ENCODE data around the gene ALAS2. TPM values are rescaled to one million over a fixed set of nuclear protein-coding genes. Genes with fewer than 3 reads are reported as not detected.

ALAS2 gene
- total and polyA plus RNA-seq, 2 of the 8 experiments (the other 6 are each of a cell fraction or from before 2014, with no cell fraction given): 0.27 to 0.32 TPM

GRCh38 chrX:54995621-54996020, 35.2 kb downstream of the ALAS2 start:
- H4K91ac ChIP-seq (replicated peaks; ENCODE audit: insufficient read length, low read length): no peak overlapping the region
- no peaks in the 10 kb centered on the region for H4K20me1 ChIP-seq (replicated peaks in 1 of 2; ENCODE audit: control insufficient read depth in 1 of 2, insufficient read depth in 2 of 2, low read length in 2 of 2)
- no peaks in the 10 kb centered on the region for H3K27me3 ChIP-seq (replicated peaks in 1 of 4; ENCODE audit: control insufficient read depth in 3 of 4, extremely low read depth in 1 of 4, insufficient read depth in 3 of 4, low read length in 3 of 4)
- H3K56ac ChIP-seq (replicated peaks; ENCODE audit: insufficient read length, low read depth, low read length): no peak overlapping the region
- H4K5ac ChIP-seq (ENCODE audit: insufficient read length, low read depth, low read length): no peak overlapping the region
- no peak overlapping the region for H3K18ac ChIP-seq (ENCODE audit: extremely low read depth, low read length)
- no peak overlapping the region for H2BK120ac ChIP-seq (replicated peaks; ENCODE audit: low read depth, low read length)
- no peak overlapping the region for H3K4ac ChIP-seq (replicated peaks; ENCODE audit: insufficient read length, low read depth, low read length)
- H2BK5ac ChIP-seq (ENCODE audit: low read depth, low read length): no peak overlapping the region
- no peak overlapping the region for H2BK20ac ChIP-seq (ENCODE audit: low read length)
- no peaks in the 10 kb centered on the region for H3K9me3 ChIP-seq (ENCODE audit: insufficient read depth in 2 of 2, low read depth in 1 of 2, low read length in 1 of 2)
- H3K9ac ChIP-seq (replicated peaks in 1 of 4; ENCODE audit: extremely low read depth in 1 of 4, low read depth in 3 of 4, low read length in 3 of 4): no peak overlapping the region
- no peaks in the 10 kb centered on the region for H3K36me3 ChIP-seq (ENCODE audit: control insufficient read depth in 2 of 4, insufficient read depth in 4 of 4, low read length in 3 of 4)
- no peak overlapping the region for H3K4me2 ChIP-seq (ENCODE audit: insufficient read depth in 1 of 2, low read depth in 2 of 2, low read length in 2 of 2)
- FAIRE-seq (no peak), DNase-seq (ENCODE audit: low read depth in 1 of 2, low spot score in 2 of 2) (no peak)
- H3K14ac ChIP-seq (ENCODE audit: insufficient read length): no peak overlapping the region
- no peak overlapping the region for H2AK5ac ChIP-seq (ENCODE audit: low read depth, low read length)
- no peak overlapping the region for H2BK15ac ChIP-seq (ENCODE audit: low read length)
- peaks cover 0 to 4% of the 10 kb centered on the region in 2 experiments; a peak in 2 of 4 replicates for H3K79me2 ChIP-seq (ENCODE audit: control insufficient read depth in 1 of 2, insufficient read depth in 2 of 2, low read length in 2 of 2)
- no peak overlapping the region for H3K4me3 ChIP-seq (ENCODE audit: extremely low read depth in 1 of 4, insufficient read depth in 2 of 4, low read depth in 3 of 4, low read length in 4 of 4)
- no peak overlapping the region for H3K23ac ChIP-seq (ENCODE audit: insufficient read length)
- H2BK12ac ChIP-seq (ENCODE audit: low read depth, low read length): no peak overlapping the region
- TF ChIP-seq NANOG (IDR thresholded peaks at IDR 0.05; ENCODE audit: insufficient read depth, low read depth, low read length, poor library complexity, severe bottlenecking): no peak
- no peak for TF ChIP-seq GABPA (IDR thresholded peaks at IDR 0.05; ENCODE audit: borderline replicate concordance, insufficient read depth, low read length)
- H3K27ac ChIP-seq (ENCODE audit: low read depth, low read length): no peak overlapping the region
- no peaks in the 10 kb centered on the region for H3K79me1 ChIP-seq (ENCODE audit: low read depth, low read length)
- no peak overlapping the region for H2AFZ ChIP-seq (ENCODE audit: low read length)
- no peaks in the 10 kb centered on the region for H3K4me1 ChIP-seq (replicated peaks in 1 of 4; ENCODE audit: control insufficient read depth in 3 of 4, insufficient read depth in 4 of 4, low read length in 3 of 4)
- H3K23me2 ChIP-seq (ENCODE audit: low read depth, low read length): peaks cover 4% of the 10 kb centered on the region; the same call in 1 of the 2 replicates
- POLR2A ChIA-PET (ENCODE audit: partially characterized antibody): no interaction called here
- CTCF ChIA-PET (ENCODE audit: partially characterized antibody): no interaction called here
- no peak overlapping the region for H4K8ac ChIP-seq (ENCODE audit: extremely low read depth, insufficient read depth, low read length)
